Fibroblast of skin of left quadriceps (primary cell): Measurements from ENCODE around the gene PRMT2.
"Not testable (repeated sequence)": the region's sequence is repeated elsewhere in the genome, so short reads cannot be mapped to it uniquely, and the experiment has no call there.

ENCODE experiments used
- DNase-seq, 2 experiments: peaks; one replicate each; pipeline ENCODE4 v3.0.0-alpha.2; 2013; ENCODE audit warnings: low read depth in 2 of 2

PRMT2 gene

DNA sequence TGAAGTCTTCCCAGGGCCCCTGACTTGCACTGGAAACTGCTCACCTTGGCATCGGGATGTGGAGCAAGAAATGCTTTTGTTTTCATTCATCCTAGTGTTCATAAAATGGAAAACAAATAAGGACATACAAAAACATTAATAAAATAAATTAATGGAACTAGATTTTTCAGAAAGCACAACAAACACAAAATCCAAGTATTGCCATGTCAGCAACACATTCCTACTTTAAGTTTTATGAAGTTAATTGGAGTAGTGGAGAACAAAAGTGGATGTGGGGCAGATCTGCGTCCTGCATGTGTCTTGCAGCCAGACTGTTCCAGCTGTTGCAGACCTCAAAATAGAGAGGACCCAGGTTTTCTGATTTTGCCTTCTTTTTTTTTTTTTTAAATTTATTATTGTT, 32.9 kb downstream of the PRMT2 start:
- DNase-seq = no peak

DNA sequence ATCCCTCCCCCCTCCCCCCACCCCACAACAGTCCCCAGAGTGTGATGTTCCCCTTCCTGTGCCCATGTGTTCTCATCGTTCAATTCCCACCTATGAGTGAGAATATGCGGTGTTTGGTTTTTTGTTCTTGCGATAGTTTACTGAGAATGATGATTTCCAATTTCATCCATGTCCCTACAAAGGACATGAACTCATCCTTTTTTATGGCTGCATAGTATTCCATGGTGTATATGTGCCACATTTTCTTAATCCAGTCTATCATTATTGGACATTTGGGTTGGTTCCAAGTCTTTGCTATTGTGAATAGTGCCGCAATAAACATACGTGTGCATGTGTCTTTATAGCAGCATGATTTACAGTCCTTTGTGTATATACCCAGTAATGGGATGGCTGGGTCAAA, 33.4 kb downstream of the PRMT2 start:
- not testable (repeated sequence) for DNase-seq

DNA sequence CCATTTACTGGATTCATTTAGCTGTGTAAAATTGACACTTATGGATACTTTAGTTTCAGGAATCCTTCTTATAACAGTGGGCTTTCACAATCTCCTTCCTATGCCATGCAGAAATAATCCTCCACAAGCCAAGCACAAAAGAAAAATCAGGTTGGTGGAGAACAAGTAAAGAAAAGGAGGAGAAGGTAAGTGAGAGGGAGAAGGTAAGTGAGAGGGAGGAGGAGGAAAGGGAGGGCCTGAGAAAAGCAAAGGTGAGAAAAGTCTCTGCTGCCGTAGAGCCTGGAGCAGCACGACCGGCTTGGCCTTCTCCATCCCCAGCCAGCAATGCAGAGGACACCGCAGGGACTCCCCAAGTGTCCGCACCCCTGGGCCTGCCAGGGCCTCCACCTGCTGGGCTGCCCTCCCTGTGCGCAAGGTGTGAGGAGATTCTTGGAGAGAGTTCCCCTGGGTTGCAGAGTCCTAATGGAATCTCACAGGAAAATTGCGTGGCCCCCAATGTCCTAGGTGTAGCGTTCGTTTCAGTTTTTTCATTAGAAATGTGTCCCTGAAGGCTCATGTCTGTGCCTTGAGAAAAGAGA, 39.0 kb downstream of the PRMT2 start:
- no peak for DNase-seq

DNA sequence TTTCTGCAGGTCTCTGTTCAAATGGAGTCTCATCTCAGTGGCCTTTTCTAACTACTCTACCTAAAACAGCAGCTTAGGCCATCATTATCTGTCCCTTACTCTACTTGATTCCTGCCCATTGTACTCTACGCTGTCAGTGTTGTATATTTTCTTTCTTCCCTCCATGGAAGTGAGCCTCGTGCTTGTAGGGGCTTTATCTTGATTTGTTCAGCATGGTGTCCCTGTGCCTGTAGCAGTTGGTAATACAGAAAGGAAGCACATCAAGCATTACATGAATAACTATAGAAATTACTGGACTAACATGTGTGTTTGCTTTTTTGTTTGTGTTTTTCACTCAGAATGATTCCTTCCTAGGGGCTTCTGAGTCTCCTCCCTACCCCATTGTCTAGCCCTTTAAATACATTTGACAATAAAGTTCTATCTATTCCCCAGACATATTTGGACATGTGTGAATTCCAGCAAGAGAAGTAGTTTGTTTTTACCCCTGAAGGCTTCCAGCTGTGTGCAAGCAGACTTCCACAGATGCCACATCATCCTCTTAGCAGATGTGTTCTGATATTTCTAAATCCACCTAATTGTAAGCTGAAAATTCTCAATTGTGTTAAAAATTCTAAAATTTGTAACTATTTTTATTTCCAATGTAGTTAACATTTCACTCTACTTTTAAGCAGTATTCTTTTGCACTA, 40.3 kb downstream of the PRMT2 start:
- DNase-seq = no peak

DNA sequence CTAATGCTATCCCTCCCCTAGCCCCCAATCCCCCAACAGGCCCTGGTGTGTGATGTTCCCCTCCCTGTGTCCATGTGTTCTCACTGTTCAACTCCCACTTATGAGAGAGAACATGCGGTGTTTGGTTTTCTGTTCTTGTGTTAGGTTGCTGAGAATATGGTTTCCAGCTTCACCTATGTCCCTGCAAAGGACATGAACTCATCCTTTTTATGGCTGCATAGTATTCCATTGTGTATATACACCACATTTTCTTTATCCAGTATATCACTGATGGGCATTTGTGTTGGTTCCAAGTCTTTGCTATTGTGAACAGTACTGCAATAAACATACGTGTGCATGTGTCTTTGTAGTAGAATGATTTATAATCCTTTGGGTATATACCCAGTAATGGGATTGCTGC, 41.1 kb downstream of the PRMT2 start:
- not testable (repeated sequence) for DNase-seq

DNA sequence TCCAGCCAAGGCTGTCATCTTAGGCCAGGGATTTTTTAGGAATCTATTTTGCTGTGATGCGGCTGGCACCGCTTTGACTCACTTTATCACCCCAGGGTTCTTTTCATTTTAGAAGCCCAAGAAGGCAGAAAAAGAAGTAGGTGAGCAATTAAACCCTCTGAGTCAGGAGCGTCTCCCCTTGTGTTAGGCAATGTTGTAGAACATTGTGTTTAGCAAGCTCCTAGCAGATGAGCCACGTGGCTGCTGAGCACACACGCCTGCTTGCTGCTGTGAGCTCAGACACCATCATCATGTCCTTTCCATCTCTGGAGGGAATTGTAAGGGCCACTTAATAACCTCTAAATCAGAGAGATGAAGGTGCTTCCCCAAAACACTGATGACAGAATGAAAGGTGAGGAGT, 46.1 kb downstream of the PRMT2 start:
- not testable (repeated sequence) for DNase-seq

DNA sequence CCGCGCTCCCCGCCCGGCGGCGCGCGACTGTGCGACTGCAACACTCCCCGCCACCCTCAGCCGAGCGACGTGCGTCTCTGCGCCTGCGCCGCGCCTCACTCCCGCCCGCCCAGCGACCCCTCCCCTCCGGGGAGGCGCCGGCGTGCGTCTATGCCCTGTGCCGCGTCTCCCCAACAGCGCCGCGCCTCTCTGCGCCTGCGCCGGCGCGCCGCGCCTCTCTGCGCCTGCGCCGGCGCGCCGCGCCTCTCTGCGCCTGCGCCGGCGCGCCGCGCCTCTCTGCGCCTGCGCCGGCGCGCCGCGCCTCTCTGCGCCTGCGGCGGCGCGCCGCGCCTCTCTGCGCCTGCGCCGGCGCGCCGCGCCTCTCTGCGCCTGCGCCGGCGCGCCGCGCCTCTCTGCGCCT, 63.2 kb downstream of the PRMT2 start:
- not testable (repeated sequence) for DNase-seq

DNA sequence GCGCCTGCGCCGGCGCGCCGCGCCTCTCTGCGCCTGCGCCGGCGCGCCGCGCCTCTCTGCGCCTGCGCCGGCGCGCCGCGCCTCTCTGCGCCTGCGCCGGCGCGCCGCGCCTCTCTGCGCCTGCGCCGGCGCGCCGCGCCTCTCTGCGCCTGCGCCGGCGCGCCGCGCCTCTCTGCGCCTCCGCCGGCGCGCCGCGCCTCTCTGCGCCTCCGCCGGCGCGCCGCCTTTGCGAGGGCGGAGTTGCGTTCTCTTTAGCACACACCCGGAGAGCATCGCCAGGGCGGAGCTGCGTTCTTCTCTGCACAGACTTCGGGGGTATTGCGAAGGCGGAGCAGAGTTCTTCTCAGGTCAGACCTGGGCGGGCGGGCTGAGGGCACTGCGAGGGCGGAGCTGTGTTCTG, 63.6 kb downstream of the PRMT2 start:
- not testable (repeated sequence) for DNase-seq
